HG03095 (cell line): Measurements from ENCODE around the gene ACSS2.

Experiments
- ATAC-seq: cut with Tn5 transposase; IDR thresholded peaks from one replicate; pipeline ENCODE4 v1.9.1; 2021; ENCODE audit warnings: moderate library complexity; ENCODE audit not compliant: unreplicated experiment

Gene ACSS2

GRCh38 chr20:34971561-34972235 is 95.3 kb downstream of the ACSS2 start:
- no peak for ATAC-seq

GRCh38 chr20:34974246-34974645 is 97.8 kb downstream of the ACSS2 start:
- ATAC-seq = no peak

GRCh38 chr20:34976286-34976685 is 99.9 kb downstream of the ACSS2 start:
- no peak for ATAC-seq
